ENCODE data around the gene TJP1.
"Not testable (repeated sequence)": the region's sequence is repeated elsewhere in the genome, so short reads cannot be mapped to it uniquely, and the experiment has no call there.

The TJP1 gene

GRCh38 chr15:29708519-29708918, 113.7 kb downstream of the TJP1 start:
- no peak for DNase-seq

GRCh38 chr15:29704950-29705597, 117.2 kb downstream of the TJP1 start:
- peak in 1 of 51 donors; percentile 13 for DNase-seq

DNA sequence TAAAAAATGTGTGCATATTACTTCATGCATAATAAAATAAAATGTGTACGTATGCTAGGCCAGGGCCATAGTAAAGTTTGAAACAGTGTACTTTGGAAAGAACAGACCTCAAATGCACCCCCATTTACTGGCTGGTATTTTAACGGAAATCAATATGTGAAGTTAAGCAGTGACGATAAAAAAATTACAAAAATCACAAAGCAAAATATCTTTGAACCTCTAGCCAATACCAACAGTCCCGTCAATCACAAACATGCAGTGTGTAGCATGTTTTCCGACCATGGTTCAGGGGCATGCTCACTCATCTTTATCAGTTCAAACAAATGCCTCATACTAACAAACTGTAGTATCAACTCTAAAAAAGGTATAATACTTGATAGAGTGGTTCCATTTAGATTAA, 121.1 kb downstream of the TJP1 start:
- DNase-seq = no peak

DNA sequence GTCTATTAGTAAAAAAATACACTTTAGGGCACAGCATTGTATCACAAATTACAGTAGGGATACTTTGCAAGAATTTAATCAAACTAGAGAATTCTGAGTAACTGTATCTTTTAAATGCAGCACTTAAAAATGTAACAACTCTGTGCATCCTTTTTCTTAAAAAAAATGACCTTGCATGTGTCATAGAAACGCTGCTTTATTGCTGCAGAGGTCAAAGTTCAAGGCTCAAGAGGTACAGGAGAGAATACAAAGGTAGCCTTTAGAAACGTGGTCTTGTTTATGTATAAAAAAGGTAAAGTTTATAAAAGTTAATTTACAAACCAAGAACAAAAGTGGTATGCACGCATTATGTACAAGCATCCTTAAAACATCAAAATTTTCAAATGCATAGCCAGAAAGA, 122.0 kb downstream of the TJP1 start:
- no peak for DNase-seq

GRCh38 chr15:29699791-29700190, 122.5 kb downstream of the TJP1 start:
- no peak for DNase-seq

DNA sequence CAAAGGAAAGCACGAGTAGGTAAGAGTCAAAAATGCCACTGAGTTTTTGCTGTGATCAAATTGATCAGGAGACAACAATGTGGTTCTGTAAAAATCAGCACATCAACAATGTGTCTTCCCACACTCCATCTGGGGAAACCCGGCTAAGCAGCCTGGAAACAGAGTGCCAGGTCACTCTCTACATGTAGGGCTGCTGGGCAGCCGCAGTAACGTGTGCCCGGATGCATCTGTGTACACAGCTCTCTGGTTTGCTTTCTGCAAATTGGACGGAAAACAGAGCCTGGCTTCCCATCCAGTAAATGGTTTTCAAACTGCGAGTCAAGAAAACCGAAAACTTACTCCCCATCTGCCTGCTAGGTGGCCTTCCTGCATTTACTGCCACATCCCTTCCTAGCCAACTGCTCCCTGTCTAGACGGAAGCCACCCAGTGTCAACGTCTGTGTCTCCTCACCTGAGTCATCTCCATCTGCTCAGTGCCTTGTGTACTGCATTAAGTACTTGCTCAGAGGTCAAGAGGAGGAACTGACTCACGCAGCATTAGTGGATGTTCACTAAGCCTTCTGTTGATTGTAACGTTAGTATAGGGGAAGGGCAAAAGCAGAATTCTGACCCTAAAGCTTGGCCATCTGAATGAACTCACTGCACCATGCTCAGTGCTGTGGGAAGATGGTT, 124.1 kb downstream of the TJP1 start:
- DNase-seq = no peak

GRCh38 chr15:29696950-29697738, 125.1 kb downstream of the TJP1 start:
- DNase-seq = no peak

DNA sequence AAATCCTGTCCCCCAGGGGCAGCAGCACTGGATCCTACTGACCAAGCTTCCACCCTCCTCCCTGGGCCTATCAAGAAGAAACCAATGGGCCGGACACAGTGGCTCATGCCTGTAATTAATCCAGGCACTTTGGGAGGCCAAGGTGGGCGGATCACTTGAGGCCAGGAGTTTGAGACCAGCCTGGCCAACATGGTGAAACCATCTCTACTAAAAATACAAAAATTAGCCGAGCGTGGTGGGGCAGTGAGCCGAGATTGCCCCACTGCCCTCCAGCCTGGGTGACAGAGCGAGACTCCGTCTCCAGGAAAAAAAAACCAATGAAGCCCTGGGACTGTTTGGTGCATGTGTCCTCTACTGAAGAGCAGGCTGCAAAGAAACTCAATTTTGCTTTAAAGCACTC, 125.8 kb downstream of the TJP1 start:
- not testable (repeated sequence) for DNase-seq

- no peak for DNase-seq
These were observed 126.6 kb downstream of the TJP1 start for GRCh38 chr15:29695489-29696167.

DNA sequence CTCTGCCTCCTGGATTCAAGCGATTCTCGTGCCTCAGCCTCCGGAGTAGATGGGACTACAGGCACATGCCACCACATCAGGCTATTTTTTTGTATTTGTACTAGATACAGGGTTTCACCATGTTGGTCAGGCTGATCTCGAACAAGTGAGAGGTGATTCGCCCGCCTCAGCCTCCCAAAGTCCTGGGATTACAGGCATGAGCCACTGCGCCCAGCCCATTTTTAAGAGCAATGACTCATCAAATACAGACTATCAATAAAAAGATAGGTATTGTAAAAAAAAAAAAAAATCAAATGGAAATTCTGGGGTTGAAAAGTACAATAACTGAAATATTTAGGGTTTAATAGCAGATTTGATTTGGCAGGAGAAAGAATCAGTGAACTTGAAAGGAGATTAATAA, 129.0 kb downstream of the TJP1 start:
- DNase-seq = no peak

DNA sequence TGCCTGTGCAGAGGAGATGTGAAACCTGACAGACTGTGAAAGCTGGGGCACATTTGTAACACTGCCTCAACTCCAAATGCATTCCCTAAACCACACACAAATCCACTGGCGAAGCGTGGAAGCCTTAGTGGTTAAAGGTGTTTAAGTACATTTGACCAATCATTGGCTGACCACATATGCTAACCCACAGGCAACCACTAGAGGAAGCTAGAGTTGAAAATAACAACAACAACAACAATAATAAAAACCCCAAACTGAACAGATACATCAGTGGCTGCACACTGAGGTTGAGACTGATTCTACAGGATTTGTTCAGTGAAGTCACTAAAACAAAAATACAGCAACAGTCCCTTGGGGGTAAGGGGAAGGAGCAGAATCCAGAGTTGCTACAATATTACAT, 129.7 kb downstream of the TJP1 start:
- DNase-seq = no peak

GRCh38 chr15:29690765-29691475, 131.3 kb downstream of the TJP1 start:
- DNase-seq = no peak

- no peak for DNase-seq
These were observed 132.8 kb downstream of the TJP1 start for GRCh38 chr15:29689287-29689986.

DNA sequence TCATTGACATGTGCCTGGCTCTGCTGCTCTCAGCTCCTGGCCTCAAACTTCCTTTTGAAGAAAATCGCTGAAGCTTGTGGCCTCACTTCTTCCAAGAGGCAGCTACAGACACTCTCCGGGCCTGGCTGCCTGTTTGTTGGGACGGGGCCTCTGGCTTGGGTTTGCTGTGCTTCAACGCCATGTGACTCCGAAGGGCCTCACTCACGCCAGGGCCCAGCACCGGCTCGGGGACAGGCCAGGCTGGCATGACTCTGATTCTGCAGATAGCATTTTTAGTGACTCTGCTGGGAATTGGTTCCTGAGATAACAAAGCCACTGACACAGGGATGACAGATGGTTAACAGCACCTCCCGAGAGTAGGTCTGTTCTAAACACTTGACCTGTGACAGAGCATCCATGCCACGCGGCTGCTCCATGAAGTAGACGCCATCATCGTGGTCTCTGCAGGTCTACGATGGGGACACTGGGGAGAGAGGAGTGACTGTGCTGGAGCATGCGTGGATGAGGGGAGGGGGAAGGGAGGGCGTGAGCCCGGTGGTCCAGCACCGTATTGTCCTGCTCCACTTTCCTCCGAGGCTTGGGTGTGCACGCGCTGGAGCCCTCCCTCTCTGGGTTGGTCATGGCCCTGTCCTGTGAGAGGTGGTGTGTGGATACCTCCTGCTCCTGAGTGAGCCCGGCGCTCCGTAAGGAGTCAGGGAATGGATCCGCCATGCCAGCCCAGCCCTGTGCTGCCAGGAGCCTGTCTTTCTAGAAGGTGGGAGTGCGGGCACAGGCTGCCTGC, 133.6 kb downstream of the TJP1 start:
- no peak for DNase-seq

DNA sequence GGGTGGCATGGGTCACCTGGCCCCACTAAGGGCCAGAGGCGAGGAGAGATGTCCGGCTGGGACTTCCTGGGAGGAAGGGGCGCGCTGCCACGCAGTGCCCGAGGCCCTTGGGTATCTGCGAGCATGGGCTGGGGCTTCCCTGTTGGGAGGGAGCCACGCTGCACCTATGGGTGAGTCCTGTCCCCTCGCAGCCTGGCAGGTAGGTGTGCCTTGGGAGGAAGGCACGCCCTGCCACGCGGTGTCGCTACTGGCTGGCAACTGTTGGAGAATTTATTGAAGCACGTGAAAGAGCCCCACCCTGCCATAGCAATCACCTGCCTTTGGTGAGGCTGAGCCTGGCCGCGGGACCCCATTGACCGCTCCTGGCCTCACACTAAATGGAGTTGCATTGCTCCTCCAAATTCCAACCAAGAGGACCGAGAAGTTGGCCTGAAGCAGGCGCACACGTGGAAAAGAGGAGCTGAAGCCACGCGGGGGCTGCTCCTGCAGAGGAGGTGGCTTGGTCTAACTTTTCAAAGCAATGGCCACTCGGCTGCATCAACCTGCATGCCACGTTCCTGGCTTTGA, 134.2 kb downstream of the TJP1 start:
- no peak for DNase-seq

DNA sequence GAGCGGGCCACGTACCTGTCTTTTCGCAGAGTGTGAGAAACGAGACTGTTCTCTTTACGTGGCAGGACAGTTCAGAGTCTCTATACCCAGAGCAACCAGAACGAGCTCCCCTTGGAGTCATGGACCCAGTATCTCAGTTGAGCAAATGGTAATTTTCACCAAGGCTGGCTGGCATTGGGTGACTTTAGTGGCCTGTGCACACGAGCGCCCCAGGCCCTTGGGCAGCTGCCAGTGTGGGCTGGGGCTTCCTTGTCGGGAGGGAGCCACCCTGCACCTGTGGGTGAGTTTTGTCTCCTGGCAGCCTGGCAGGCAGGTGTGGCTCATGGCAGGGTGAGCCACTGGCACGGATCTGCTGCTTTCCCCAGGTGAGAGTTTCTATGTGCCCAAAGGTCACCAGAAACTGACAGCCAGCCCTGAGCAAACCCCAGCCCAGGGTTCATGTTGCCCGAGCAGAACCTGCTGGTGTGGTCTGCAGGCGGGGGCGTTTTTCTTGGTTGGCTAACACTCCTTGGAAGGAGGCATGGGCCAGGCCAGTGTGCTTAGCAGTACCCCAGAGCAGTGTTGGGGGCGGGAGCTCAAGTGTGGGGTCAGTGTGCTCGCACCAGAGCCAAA, 135.0 kb downstream of the TJP1 start:
- DNase-seq = no peak

DNA sequence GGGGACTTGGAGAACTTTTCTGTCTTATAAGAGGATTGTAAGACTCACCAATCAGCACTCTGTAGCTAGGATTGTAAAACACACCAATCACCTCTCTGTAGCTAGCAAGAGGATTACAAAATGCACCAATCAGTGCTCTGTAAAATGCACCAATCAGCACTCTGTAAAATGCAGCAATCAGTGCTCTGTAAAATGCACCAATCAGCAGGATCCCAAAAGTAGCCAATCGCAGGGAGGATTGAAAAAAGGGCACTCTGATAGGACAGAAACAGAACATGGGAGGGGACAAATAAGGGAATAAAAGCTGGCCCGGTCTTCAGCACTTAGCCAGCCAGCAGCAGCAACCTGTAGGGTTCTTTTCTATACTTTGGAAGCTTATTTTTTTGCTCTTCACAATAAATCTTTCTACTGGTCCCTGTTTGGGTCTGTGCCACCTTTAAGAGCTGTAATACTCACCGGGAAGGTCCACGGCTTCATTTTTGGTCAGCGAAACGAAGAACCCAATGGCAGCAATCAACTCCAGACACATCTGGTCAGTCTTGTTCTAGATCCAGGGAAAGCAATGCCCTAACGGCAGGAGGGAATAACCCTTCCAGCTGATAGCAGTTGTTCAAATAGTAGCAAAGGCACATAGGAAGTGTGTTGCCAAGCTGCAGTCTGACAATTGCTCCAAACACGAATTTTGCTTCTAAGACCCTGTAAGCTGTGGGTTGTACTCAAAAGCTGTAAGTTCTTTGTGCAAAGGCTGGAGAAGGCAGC, 135.6 kb downstream of the TJP1 start:
- no peak for DNase-seq

DNA sequence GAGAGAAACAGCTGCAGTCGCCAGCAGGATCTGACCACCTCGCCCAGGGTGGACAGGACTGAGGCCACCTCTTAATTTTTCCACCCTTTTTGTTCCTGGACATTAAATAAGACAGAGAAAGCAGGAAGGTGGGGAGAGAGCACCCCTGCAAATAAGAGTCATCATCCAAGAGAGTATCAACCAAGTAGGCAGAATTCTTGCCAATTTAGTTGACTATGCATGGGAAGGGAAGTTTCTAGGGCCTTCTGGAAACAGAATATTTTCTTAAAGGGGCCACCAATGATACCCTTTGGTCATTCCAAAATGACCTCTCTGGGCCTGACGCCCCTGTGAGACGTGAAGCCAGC, 136.2 kb downstream of the TJP1 start:
- no peak for DNase-seq
